Measurements from ENCODE around the gene FGFRL1.

DNA sequence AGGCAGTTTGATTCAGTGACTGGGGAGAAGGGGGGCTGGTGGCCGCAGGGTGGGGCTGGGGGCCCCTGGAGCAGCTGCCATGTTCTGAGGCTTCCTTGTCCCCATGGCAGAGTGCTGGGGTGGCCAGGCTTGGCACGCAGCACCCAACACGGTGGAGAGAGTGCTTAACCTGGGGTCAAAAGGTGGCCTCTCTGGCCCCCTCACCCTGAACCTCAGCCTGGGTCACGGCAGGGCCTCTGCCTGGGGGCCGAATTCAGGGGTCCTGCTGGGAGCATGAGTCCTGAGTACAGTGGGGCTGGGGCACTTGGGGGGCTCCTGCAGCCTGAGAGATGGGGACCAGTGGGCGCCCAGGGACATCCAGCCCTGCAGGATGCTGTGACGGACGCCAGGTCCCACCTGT is 19.9 kb downstream of the FGFRL1 start:
- no peak for TF ChIP-seq POLR2AphosphoS5 (IDR thresholded peaks at IDR 0.05)
- TF ChIP-seq, protein P1, sequence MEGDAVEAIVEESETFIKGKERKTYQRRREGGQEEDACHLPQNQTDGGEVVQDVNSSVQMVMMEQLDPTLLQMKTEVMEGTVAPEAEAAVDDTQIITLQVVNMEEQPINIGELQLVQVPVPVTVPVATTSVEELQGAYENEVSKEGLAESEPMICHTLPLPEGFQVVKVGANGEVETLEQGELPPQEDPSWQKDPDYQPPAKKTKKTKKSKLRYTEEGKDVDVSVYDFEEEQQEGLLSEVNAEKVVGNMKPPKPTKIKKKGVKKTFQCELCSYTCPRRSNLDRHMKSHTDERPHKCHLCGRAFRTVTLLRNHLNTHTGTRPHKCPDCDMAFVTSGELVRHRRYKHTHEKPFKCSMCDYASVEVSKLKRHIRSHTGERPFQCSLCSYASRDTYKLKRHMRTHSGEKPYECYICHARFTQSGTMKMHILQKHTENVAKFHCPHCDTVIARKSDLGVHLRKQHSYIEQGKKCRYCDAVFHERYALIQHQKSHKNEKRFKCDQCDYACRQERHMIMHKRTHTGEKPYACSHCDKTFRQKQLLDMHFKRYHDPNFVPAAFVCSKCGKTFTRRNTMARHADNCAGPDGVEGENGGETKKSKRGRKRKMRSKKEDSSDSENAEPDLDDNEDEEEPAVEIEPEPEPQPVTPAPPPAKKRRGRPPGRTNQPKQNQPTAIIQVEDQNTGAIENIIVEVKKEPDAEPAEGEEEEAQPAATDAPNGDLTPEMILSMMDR (IDR thresholded peaks at IDR 0.05) = no peak

Data from breast epithelium (tissue), 3 donors.